Measurements from ENCODE around the gene PRKG1.

The PRKG1 gene

DNA sequence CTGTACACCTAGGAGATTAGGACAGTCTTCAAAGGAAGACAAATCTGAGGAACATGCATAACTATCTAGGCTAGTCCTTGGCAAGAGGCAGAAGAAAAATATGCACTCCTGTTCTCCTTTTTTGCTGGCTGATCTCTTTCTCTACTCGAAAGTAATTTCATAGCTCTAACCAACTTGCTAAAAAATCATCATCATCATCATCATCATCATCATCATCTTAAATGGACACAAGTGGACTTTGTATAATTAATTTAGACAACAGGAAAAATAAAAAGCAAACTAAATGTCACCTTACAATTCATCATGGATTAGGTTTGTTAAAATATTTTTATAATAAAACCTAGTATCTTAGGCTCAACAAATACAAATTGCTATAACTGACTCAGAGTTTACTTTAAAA lies 1192.6 kb downstream of the PRKG1 start:
- TF ChIP-seq, protein P1, sequence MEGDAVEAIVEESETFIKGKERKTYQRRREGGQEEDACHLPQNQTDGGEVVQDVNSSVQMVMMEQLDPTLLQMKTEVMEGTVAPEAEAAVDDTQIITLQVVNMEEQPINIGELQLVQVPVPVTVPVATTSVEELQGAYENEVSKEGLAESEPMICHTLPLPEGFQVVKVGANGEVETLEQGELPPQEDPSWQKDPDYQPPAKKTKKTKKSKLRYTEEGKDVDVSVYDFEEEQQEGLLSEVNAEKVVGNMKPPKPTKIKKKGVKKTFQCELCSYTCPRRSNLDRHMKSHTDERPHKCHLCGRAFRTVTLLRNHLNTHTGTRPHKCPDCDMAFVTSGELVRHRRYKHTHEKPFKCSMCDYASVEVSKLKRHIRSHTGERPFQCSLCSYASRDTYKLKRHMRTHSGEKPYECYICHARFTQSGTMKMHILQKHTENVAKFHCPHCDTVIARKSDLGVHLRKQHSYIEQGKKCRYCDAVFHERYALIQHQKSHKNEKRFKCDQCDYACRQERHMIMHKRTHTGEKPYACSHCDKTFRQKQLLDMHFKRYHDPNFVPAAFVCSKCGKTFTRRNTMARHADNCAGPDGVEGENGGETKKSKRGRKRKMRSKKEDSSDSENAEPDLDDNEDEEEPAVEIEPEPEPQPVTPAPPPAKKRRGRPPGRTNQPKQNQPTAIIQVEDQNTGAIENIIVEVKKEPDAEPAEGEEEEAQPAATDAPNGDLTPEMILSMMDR (IDR thresholded peaks at IDR 0.05; ENCODE audit: insufficient read depth, low read depth, low read length, missing control alignments): no peak
- no peak for DNase-seq (ENCODE audit: low read depth)
- H3K4me3 ChIP-seq (ENCODE audit: low read depth, low read length): no peak overlapping the region

DNA sequence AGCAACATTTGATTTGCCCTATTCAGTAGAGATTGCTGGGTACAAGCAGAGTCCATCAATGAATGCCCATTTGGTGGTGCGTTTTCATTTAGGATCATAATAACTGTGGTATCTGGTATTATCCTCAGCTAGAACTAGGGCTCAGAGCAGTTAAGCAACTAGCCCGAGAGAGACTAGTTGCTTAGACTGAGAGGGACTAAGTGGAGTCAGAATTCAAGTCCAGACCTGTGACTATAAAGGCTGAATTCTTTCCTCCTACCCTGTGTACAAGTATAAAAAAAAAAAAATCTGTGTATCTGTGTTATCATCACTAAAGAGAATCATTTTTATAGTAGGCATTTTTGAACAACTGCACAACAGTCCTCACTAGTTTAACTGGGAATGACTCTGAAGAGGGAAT lies 1194.5 kb downstream of the PRKG1 start:
- TF ChIP-seq, protein P1 (IDR thresholded peaks at IDR 0.05; ENCODE audit: insufficient read depth, low read depth, low read length, missing control alignments): no peak
- no peak overlapping the region for H3K4me3 ChIP-seq (ENCODE audit: low read depth, low read length)
- no peak for DNase-seq (ENCODE audit: low read depth)

DNA sequence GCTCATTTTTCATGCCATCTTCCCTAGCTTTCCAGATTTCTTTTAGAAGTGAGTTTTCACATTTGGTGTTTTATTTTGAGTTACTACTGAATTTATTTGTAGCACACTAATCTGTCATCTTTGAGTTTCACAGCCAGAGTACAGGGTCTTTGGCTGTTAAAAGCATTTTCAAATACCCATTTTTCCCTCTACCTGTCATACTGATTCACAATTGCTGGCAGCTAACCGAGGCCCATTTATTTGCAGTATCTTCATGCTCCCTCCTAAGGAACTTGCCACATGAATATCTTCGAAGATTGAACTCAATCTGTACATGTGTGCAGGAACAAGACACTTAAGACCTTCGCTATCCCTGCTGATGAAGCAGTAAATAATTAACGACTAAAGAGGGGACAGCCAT lies 1194.9 kb downstream of the PRKG1 start:
- H3K4me3 ChIP-seq (ENCODE audit: low read depth, low read length): no peak overlapping the region
- DNase-seq (ENCODE audit: low read depth): no peak
- TF ChIP-seq, protein P1 (IDR thresholded peaks at IDR 0.05; ENCODE audit: insufficient read depth, low read depth, low read length, missing control alignments): no peak

DNA sequence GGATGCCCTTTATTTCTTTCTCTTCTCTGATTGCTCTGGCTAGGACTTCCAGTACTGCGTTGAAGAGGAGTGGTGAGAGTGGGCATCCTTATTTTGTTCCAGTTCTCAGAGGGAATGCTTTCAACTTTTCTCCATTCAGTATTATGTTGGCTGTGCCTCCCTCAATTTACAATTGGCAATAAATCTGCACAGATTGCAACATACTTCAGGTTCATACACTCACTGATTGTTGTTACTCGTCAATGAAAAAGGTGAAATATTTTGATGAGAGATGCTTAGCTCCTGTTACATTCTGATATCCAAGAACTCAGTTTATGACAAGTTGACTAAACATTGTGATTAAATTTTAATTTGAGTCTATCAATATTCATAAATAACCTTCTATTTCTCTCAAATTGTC lies 1201.9 kb downstream of the PRKG1 start:
- TF ChIP-seq, protein P1 (IDR thresholded peaks at IDR 0.05; ENCODE audit: insufficient read depth, low read depth, low read length, missing control alignments): no peak
- H3K4me3 ChIP-seq (ENCODE audit: low read depth, low read length): no peak overlapping the region
- no peak for DNase-seq (ENCODE audit: low read depth)

DNA sequence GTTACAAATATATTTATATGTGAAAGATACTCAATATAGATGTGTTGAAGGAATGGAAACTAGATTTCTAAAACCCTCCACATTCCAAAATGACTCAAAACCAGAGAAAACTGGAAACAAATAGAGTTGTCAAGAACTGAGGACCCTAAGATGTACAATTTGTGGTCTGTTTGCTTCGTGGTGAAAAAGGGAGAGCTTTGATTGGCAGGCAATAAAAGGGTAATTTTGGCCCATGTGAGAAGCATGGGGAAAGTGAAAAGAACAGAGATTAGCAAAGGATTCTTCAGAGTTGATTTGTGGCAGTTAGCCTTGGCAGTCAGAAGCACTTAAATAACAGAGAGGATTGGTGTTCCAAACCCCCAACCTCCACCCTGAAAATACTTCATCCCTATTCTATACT lies 1202.7 kb downstream of the PRKG1 start:
- H3K4me3 ChIP-seq (ENCODE audit: low read depth, low read length): no peak overlapping the region
- TF ChIP-seq, protein P1 (IDR thresholded peaks at IDR 0.05; ENCODE audit: insufficient read depth, low read depth, low read length, missing control alignments): no peak
- DNase-seq (ENCODE audit: low read depth): no peak

DNA sequence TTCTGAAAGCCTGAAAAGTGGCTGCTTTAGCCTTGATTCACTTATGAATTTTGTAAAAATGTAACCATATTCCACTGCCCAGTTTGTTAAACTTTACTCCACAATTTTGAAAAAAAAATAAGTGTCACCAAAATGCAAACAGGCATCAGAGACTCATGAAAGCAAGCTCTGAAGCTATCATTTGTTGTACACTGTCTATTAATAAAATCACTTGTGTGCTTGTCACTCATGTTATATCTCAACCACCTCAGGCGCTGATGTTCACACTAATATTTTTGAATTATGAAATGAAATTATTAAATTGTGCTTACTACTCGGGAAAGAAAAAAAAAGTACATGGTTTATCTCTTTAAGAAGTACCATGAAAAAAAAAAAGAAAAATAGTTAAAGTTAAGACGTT lies 1205.3 kb downstream of the PRKG1 start:
- H3K4me3 ChIP-seq (ENCODE audit: low read depth, low read length): no peak overlapping the region
- DNase-seq (ENCODE audit: low read depth): no peak
- TF ChIP-seq, protein P1 (IDR thresholded peaks at IDR 0.05; ENCODE audit: insufficient read depth, low read depth, low read length, missing control alignments): no peak

DNA sequence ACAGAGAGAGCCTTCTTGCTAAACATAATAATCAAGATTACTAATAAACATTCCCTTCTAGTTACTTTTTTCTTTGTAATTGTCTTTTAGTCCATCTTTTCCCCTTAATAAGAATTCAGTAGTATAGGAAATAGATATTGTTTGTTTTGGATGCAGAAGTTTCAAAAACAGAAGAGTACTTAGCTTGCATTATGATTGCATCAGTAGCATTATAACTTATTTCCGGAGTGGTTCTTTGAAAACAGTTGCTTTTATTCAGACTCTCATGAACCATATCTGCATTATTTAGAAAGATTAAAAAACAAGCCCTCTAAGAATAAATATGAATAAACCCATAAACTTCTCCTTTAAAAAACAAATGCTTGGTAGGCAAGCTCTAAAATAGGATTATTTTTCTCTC lies 1205.8 kb downstream of the PRKG1 start:
- no peak for DNase-seq (ENCODE audit: low read depth)

More for the DNA sequence above, 1205.8 kb downstream of the PRKG1 start:
- TF ChIP-seq, protein P1 (IDR thresholded peaks at IDR 0.05; ENCODE audit: insufficient read depth, low read depth, low read length, missing control alignments): no peak
- no peak overlapping the region for H3K4me3 ChIP-seq (ENCODE audit: low read depth, low read length)
